HG02763 (cell line): ENCODE results near the gene ACTA1.
"Not testable (repeated sequence)": the region's sequence is repeated elsewhere in the genome, so short reads cannot be mapped to it uniquely, and the experiment has no call there.

Experiments used
- ATAC-seq: cut with Tn5 transposase; IDR thresholded peaks from one replicate; pipeline ENCODE4 v1.9.1; 2021; ENCODE audit warnings: mild to moderate bottlenecking, moderate library complexity; ENCODE audit not compliant: unreplicated experiment

The ACTA1 gene

GRCh38 chr1:229410370-229410691, 23.6 kb downstream of the ACTA1 start:
- ATAC-seq: no peak

GRCh38 chr1:229409616-229410369, 24.1 kb downstream of the ACTA1 start:
- ATAC-seq: no peak

- ATAC-seq: no peak
Measured at GRCh38 chr1:229408458-229409037, 25.3 kb downstream of the ACTA1 start.

GRCh38 chr1:229407206-229408026, 26.5 kb downstream of the ACTA1 start:
- ATAC-seq: no peak

- ATAC-seq: no peak
Measured at GRCh38 chr1:229406798-229407197, 27.1 kb downstream of the ACTA1 start.

GRCh38 chr1:229403573-229403972, 30.3 kb downstream of the ACTA1 start:
- ATAC-seq: no peak

- ATAC-seq: no peak
Measured at GRCh38 chr1:229402993-229403392, 30.9 kb downstream of the ACTA1 start.

- not testable (repeated sequence) for ATAC-seq
Measured at GRCh38 chr1:229402329-229402728, 31.6 kb downstream of the ACTA1 start.

- no peak for ATAC-seq
Measured at GRCh38 chr1:229397762-229398161, 36.1 kb downstream of the ACTA1 start.

- no peak for ATAC-seq
Measured at GRCh38 chr1:229396585-229397206, 37.2 kb downstream of the ACTA1 start.

- ATAC-seq: not testable (repeated sequence)
Measured at GRCh38 chr1:229394517-229394916, 39.4 kb downstream of the ACTA1 start.

GRCh38 chr1:229392936-229393335, 41.0 kb downstream of the ACTA1 start:
- ATAC-seq: no peak

GRCh38 chr1:229390130-229390529, 43.8 kb downstream of the ACTA1 start:
- no peak for ATAC-seq

GRCh38 chr1:229388897-229389580, 44.9 kb downstream of the ACTA1 start:
- ATAC-seq: no peak

GRCh38 chr1:229385853-229386456, 47.9 kb downstream of the ACTA1 start:
- ATAC-seq: no peak

- ATAC-seq: no peak
Measured at GRCh38 chr1:229384822-229385221, 49.1 kb downstream of the ACTA1 start.

GRCh38 chr1:229383961-229384360, 49.9 kb downstream of the ACTA1 start:
- ATAC-seq: no peak

- ATAC-seq: no peak
Measured at GRCh38 chr1:229383188-229383587, 50.7 kb downstream of the ACTA1 start.
